Esophagus mucosa (tissue), 1 donor: ENCODE data around the gene TMCC1. TPM values are rescaled to one million over a fixed set of nuclear protein-coding genes. Genes with fewer than 3 reads are reported as not detected.
"Not testable (repeated sequence)": the region's sequence is repeated elsewhere in the genome, so short reads cannot be mapped to it uniquely, and the experiment has no call there.

Experiments
- ATAC-seq: fragments of 200-7000 bp; cut with Tn5 transposase; one replicate; pipeline ENCODE4 v1.9.1; 2020
- total RNA-seq: library from RNA; stranded (reverse); gene quantifications from one replicate; pipeline ENCODE4 v1.2.4, GENCODE V29; 2023
- donor health status: DM: yes; HTN: yes; CAD: no.

The TMCC1 gene
- total RNA-seq, result 23.4 TPM

DNA sequence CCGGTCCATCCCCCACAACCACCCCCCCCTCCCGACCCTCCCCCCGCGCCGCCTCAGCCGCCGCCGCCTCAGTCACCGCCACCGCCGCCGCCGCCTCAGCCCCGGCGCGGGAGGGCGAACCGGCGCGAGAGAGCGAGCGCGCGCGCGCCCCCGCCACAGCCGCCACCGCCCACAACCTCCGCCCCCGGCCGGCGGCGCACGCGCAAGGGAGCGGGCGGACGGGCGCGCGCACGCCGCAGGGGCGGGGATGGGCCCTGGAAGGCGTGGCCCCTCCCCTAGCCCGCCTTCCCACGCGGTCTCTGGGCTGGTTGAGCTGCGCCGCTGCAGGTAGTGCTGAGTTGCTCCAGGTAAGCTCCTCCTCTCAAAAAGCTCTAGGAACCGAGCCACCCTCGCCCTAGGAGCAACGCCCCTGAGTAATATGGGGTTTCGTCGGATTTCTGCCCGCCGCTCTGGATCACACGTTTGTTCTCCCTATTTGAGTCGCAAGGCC, at the start of gene TMCC1:
TMCC1 (minus strand) TSS at position 131 of the 490 bp plus-strand sequence.
- peak; percentile 99 for ATAC-seq

GRCh38 chr3:129943020-129943419, 49.5 kb upstream of the TMCC1 start:
- no peak for ATAC-seq

GRCh38 chr3:129942296-129942695, 48.8 kb upstream of the TMCC1 start:
- ATAC-seq, result peak; percentile 52

GRCh38 chr3:129940086-129940485, 46.6 kb upstream of the TMCC1 start:
- ATAC-seq, result peak; percentile 83

- ATAC-seq, result no peak
Measured at GRCh38 chr3:129938140-129938930, 44.8 kb upstream of the TMCC1 start.

DNA sequence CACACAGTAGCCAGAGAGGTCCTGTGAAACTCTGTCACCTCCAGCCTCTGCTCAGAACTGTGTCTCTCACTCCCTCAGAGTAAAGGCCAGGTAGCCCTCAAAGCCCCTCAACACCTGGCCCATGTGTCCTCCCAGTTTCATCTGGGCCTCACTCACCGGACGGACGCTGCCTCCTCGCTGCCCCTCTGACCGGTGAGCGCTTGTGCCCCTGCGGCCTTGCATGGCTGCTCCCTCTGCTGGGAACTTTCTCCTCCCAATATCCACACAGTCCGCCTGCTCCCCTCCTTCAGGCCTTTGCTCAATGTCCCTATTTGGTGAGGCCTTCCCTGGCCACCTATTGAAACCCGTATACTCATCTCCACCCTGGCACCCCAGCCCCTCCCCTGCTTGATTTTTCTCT, 44.2 kb upstream of the TMCC1 start:
- no peak for ATAC-seq

GRCh38 chr3:129936757-129937156, 43.2 kb upstream of the TMCC1 start:
- ATAC-seq, result peak; percentile 58

- peak; percentile 38 for ATAC-seq
Measured at GRCh38 chr3:129934234-129935123, 41.0 kb upstream of the TMCC1 start.

GRCh38 chr3:129933471-129933870, 40.0 kb upstream of the TMCC1 start:
- ATAC-seq, result no peak

DNA sequence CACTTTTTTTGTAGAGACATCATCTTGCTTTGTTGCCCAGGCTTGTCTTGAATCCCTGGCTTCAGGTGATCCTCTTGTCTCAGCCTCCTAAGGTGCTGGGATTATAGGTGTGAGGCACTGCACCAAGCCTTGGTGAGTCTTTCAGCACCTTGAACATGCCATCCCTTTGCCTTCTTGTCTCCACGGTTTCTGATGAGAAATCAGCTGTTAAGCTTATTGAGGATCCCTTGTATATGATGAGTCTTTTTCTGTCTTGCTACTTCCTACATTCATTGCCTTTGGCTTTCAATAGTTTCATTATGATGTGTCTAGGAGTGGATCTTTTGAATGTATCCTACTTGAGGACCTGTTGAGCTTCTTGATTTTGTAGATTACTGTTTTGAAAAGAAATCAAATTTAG, 35.9 kb upstream of the TMCC1 start:
- no peak for ATAC-seq

DNA sequence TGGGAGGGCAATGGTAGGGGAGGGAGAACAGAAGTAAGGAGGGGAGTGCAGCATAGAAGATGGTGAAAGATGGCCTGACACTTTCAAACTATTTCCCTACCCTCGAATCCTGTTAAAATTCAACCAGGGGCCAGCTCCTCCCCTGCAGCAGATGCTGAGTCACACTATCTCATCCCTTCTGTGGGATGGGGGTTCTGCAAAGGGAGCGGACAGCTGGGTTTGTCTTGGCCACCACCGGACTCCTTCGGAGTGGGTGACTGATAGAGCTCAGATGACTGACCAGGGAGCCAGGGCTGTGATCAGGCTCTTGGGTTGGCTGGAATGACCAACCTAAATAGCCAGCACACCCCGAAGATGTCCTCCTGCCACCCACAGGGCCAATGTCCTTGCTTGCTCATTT, 33.6 kb upstream of the TMCC1 start:
- ATAC-seq, result no peak

GRCh38 chr3:129919806-129920205, 26.3 kb upstream of the TMCC1 start:
- no peak for ATAC-seq

DNA sequence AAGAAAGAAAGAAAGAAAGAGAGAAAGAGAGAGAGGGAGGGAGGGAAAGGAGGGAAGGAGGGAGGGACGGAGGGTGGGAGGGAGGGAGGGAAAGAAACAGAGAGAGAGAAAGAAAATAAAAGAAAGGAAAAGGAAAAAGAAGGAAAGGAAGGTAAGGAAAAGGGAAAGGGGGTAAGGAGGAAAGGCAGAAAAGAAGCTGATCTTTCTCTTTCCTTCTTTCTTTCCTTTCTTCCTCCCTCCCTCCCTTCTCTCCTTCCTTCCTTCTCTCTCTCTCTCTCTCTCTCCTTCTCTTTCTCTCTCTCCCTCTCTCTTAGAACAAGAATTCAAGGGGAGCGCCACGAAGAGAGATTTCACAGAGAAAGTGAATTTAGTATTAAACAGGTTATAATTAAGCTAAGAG, 25.8 kb upstream of the TMCC1 start:
- no peak for ATAC-seq

GRCh38 chr3:129918461-129918860, 24.9 kb upstream of the TMCC1 start:
- ATAC-seq, result no peak

DNA sequence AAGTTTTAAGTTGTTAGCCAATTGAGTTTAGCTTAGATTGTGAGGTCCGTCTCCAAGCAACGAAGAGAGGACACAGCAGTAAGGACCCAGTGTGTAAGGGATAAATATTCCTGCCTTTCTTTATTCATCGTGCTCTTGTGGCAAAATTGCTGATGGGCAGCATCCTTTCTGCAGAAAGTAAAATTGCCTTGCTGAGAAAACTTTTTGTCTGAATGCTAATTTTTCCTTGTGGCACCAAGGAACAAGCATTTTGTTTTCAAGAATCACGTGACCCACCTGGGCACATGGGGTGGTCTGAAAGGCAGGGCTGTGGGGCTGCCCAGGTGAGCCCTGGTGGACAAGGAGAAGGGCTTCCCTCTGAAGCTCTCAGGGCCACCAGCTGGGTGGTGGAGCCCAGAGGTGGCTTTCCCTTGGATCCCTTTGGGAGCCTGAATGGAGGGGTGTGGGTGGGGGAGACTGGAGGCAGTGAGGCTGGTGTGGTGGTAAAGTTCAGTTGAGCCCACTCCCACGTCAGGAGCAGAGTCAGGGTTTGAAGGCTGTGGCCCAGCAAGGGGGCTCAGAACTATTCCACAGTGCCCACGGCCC, 24.0 kb upstream of the TMCC1 start:
- no peak for ATAC-seq

GRCh38 chr3:129913618-129914017, 20.1 kb upstream of the TMCC1 start:
- ATAC-seq, result no peak

GRCh38 chr3:129911261-129911861, 17.9 kb upstream of the TMCC1 start:
- ATAC-seq, result peak; percentile 38

DNA sequence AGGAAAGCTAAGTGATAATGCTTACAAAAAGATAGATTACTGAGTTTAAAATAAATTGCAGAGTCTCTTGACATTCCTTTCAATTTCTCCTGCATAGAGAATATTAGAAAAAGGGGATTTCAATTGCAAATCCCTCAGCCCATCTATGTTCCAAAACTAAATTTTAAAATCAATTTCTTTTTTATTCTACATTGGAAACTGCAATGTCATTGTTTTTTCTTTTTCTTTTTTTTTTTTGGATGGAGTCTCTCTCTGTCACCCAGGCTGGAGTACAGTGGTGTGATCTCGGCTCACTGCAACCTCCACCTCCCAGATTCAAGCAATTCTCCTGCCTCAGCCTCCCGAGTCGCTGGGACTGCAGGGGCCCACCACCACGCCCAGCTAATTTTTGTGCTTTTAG, 15.7 kb upstream of the TMCC1 start:
- ATAC-seq, result not testable (repeated sequence)

DNA sequence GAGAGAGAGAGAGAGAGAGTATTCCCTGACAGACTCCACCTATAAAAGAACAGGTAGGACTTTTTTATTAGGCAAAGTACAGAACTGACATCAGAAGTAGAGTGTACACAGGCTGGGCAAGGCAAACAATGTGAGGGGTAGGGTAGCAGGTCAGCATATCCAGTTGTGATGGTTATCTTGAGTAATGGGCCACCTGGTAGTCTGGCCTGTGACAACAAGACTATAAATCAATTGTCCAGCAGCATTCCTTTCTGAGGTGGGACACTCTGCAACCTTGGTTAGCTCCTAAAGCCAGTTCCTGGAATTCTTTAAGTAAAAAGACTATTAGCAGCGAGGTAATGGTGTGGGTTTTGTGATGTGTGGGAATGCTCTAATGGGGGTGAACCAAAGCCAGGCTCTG, 14.9 kb upstream of the TMCC1 start:
- no peak for ATAC-seq

DNA sequence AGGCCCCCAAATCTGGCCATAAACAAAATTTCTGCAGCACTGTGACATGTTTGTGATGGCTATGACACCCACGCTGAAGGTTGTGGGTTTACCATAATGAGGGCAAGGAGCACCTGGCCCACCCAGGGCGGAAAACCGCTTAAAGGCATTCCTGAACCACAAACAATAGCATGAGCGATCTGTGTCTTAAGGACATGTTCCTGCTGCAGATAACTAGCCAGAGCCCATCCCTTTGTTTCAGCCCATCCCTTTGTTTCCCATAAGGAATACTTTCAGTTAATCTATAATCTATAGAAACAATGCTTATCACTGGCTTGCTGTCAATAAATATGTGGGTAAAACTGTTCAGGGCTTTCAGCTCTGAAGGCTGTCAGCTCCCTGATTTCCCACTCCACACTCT, 7.8 kb upstream of the TMCC1 start:
- not testable (repeated sequence) for ATAC-seq

DNA sequence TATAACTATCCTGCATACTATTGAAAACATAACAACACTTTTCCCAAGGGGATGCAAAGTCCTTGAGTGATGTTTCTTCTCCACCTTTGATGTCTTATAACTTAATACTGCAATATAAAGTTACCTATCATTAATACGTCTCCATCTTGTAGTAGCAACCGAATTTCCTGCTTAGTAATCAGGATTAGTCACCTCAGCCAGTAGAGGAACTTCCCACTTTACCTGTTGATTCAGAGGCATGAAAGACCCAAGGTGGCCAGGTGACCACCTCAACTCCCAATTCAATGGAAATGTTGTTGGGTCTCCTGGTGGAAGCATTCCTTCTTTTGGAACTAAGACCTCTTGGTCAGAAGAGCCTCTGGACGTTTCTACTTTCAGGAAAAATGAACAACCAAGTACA, 3.5 kb upstream of the TMCC1 start:
- no peak for ATAC-seq

GRCh38 chr3:129892857-129893580, 492 bp downstream of the TMCC1 start:
- ATAC-seq, result peak; percentile 65
